ENCODE results near the gene PIM3.

- TF ChIP-seq CTCF (IDR thresholded peaks at IDR 0.05; ENCODE audit: low read depth, low read length) (no peak), POLR2A (IDR thresholded peaks at IDR 0.05; ENCODE audit: extremely low read depth, insufficient read length) (no peak), MAX (IDR thresholded peaks at IDR 0.05; ENCODE audit: low read depth, low read length) (no peak)
Observed at GRCh38 chr22:49955581-49956417, 4.8 kb upstream of the PIM3 start.

All from NB4 (cell line).